ENCODE measurements around the gene FPR3. TPM values are rescaled to one million over a fixed set of nuclear protein-coding genes. Genes with fewer than 3 reads are reported as not detected.
"Not testable (repeated sequence)": the region's sequence is repeated elsewhere in the genome, so short reads cannot be mapped to it uniquely, and the experiment has no call there.

FPR3 gene
- total RNA-seq, 2 experiments from 2014 or later = not detected

DNA sequence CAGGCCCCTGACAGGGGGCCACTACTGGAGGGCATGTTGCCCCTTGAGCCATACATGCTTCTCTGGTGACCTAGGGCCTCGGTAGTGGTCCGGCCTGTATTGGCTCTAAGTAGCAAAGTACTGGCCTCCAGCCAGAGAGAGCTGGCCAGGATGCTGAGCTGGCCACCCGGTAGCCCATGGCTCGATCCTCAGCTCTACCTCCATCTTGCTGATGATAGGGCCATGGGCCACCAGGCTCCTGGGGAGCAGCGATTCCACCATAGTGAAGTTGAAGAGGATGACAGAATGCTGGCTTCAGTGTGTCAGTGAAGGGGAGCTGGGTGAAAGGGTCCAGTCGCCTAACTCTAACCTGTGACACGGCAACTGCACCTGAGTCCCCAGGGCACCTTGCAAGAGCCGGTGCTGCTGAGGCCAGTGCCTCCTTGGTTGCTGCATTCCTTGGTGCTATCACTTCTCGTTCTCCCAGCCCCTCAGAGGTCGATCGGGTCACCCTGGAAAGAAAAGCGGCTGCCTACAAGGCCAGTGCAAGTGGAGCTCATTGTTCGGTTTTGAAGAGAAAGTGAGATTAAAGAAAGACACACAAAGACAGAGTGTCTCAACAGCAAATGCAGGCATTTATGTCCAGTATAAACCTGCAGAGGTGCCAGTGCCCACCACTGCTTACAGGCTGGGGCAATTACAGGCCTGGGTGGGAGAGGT is 5.0 kb downstream of the FPR3 start:
- intact Hi-C loops (cut with DNase I, micrococcal nuclease) = no loop called here
- H3K9me3 Mint-ChIP-seq (ENCODE audit: low read depth) = peaks cover 13% of the 10 kb centered on the region
- no peaks in the 10 kb centered on the region for H3K36me3 Mint-ChIP-seq (ENCODE audit: low read depth)
- no peak for DNase-seq
- ChIA-PET POLR2A (no interaction called here), CTCF (interaction anchor here (1.2 kb wide), 1 partner anchor 22 kb away, joined by 4 read pairs; no protein-coding TSS in a partner anchor)
- no peak overlapping the region for H3K4me3 Mint-ChIP-seq
- H3K27me3 Mint-ChIP-seq = peaks cover 18% of the 10 kb centered on the region
- ATAC-seq = no peak
- no peak overlapping the region for H3K27ac Mint-ChIP-seq
- no peaks in the 10 kb centered on the region for H3K4me1 Mint-ChIP-seq

GRCh38 chr19:51800473-51801244 is 5.7 kb downstream of the FPR3 start:
- Mint-ChIP-seq H3K4me1 (no peaks in the 10 kb centered on the region), H3K9me3 (ENCODE audit: low read depth) (peaks cover 13% of the 10 kb centered on the region), H3K27ac (no peak overlapping the region), H3K36me3 (ENCODE audit: low read depth) (no peaks in the 10 kb centered on the region), H3K4me3 (no peak overlapping the region), H3K27me3 (peaks cover 17% of the 10 kb centered on the region)
- CTCF ChIA-PET = no interaction called here
- DNase-seq = no peak
- intact Hi-C loops (cut with DNase I, micrococcal nuclease) = no loop called here
- POLR2A ChIA-PET = no interaction called here
- no peak for ATAC-seq

- ChIA-PET CTCF (no interaction called here), POLR2A (no interaction called here)
- DNase-seq (no peak), ATAC-seq (no peak)
- no peaks in the 10 kb centered on the region for H3K36me3 Mint-ChIP-seq (ENCODE audit: low read depth)
- no peak overlapping the region for H3K4me3 Mint-ChIP-seq
- H3K4me1 Mint-ChIP-seq = no peaks in the 10 kb centered on the region
- H3K9me3 Mint-ChIP-seq (ENCODE audit: low read depth) = peaks cover 10% of the 10 kb centered on the region
- no peak overlapping the region for H3K27ac Mint-ChIP-seq
- intact Hi-C loops (cut with DNase I, micrococcal nuclease) = no loop called here
- H3K27me3 Mint-ChIP-seq = peaks cover 4% of the 10 kb centered on the region
These were observed 7.8 kb downstream of the FPR3 start for GRCh38 chr19:51802775-51803174.

DNA sequence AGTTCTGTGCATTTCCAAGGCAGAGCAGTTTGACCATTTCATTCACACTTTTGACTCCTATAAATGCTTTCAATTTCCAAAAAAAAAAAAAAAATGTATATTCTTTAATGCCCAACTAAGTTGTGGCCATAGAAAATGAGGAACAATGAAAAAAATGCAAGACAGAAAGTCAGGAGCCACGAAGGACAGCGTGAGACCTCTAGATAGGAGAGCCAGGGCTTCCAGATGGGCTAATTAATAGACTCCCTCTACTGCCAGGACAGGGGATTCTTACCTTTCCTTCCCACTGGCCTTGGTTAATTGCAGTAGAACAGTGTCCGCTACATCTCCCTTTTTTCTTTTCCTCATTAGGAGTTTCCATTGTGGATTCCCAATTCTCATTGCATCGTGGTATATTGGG is 8.6 kb downstream of the FPR3 start:
- no peak for ATAC-seq
- Mint-ChIP-seq H3K27ac (no peak overlapping the region), H3K9me3 (ENCODE audit: low read depth) (peaks cover 10% of the 10 kb centered on the region), H3K36me3 (ENCODE audit: low read depth) (no peaks in the 10 kb centered on the region), H3K4me3 (no peak overlapping the region), H3K27me3 (peaks cover 3% of the 10 kb centered on the region), H3K4me1 (no peaks in the 10 kb centered on the region)
- no peak for DNase-seq
- ChIA-PET POLR2A (no interaction called here), CTCF (no interaction called here)
- intact Hi-C loops (cut with DNase I, micrococcal nuclease) = no loop called here

- Mint-ChIP-seq H3K4me3 (no peak overlapping the region), H3K9me3 (ENCODE audit: low read depth) (peaks cover 10% of the 10 kb centered on the region), H3K27me3 (peaks cover 3% of the 10 kb centered on the region), H3K4me1 (no peaks in the 10 kb centered on the region), H3K27ac (no peak overlapping the region), H3K36me3 (ENCODE audit: low read depth) (no peaks in the 10 kb centered on the region)
- intact Hi-C loops (cut with DNase I, micrococcal nuclease) = no loop called here
- POLR2A ChIA-PET = no interaction called here
- ATAC-seq (no peak), DNase-seq (no peak)
- CTCF ChIA-PET = no interaction called here
These were observed 9.0 kb downstream of the FPR3 start for GRCh38 chr19:51803967-51804366.

DNA sequence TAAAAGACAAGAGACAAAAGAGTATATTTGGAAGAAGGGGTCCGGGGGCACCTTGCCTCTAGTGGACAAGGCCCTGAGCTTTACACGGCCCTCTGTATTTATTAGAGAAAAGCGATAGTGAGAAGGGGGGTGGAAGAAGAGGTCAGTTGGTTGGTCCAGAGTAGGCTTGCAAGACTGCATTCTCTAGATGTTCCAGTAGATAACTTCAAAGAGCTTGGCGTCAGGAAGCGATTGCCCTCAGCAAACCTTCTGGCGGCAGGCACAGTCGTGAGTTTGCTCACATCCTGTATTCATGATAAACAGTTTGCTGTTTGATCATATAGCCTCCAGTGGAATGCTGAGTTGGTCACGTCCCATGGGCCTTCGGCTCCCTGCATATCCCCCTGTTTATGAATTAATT is 9.8 kb downstream of the FPR3 start:
- ATAC-seq; H3K4me1 Mint-ChIP-seq; POLR2A ChIA-PET; CTCF ChIA-PET; H3K27me3 Mint-ChIP-seq; H3K36me3 Mint-ChIP-seq (ENCODE audit: low read depth); intact Hi-C loops (cut with DNase I, micrococcal nuclease); H3K4me3 Mint-ChIP-seq; H3K9me3 Mint-ChIP-seq (ENCODE audit: low read depth); H3K27ac Mint-ChIP-seq; DNase-seq: not testable (repeated sequence)

DNA sequence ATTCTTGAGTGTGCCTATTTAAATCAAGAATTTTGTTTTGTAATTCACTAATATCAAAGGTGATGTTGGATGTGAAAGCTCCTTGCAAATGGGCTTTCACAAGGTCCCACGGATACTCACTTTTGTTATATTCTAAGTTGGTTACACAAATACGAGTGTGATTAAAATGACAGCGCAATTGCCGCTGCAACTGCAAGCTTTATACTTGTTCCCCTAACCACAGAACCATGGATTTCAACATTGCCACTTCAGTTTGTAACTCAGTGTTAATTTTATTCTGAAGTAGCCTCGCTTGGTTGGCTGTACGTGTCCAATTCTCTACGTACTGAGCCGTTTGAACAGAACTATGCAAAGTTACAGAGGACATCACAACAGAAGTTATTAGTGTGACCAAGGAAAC is 10.4 kb downstream of the FPR3 start:
- H3K4me1 Mint-ChIP-seq; H3K4me3 Mint-ChIP-seq; ATAC-seq; DNase-seq; H3K36me3 Mint-ChIP-seq (ENCODE audit: low read depth); H3K27me3 Mint-ChIP-seq; CTCF ChIA-PET; POLR2A ChIA-PET; H3K27ac Mint-ChIP-seq; intact Hi-C loops (cut with DNase I, micrococcal nuclease): not testable (repeated sequence)
- peaks cover 11% of the 10 kb centered on the region for H3K9me3 Mint-ChIP-seq (ENCODE audit: low read depth)

DNA sequence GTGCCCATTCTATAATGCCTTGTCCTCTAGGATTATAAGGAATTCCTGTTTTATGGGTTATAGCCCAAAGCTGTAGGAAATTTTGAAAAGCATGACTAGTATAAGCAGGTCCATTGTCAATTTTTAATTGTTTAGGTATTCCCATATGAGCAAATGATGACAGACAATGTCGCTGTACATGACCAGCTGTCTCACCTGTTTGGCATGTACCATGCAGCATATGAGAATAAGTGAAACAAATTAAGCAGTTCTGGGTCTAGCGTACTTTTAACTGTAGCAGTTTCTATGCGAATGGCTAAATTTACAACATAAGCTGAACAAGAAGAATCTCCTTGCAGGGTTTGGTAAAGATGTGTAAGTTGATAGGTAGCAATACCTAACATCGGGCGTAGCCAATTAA is 11.6 kb downstream of the FPR3 start:
- H3K27me3 Mint-ChIP-seq; POLR2A ChIA-PET; intact Hi-C loops (cut with DNase I, micrococcal nuclease): not testable (repeated sequence)

DNA sequence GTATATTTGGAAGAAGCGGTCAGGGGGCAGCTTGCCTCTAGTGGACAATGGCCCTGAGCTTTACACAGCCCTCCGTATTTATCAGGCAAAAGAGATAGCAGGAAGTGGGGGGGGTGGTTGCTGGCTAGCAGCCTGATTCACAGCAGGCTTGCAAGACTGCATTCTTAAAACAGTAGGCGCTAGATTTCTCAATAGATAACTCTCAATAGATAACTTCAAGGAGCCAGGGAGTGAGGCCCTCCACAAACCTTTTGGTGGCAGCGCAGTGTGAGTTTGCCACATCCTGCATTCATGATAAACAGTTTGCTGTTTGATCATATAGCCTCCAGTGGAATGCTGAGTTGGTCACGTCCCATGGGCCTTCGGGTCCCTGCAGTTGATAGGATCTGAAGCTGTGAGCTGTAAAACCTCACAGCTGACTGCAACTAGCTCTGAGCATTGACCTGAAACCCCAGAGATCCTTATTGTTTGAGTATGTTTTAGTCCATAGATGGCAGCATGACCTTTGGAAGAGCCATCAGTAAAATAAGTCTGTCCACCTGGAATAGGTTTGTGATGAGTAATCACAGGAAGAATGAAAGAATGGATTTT is 12.2 kb downstream of the FPR3 start:
- no peak overlapping the region for H3K4me3 Mint-ChIP-seq
- ChIA-PET POLR2A (no interaction called here), CTCF (no interaction called here)
- DNase-seq (no peak), ATAC-seq (no peak)
- peaks cover 17% of the 10 kb centered on the region for H3K9me3 Mint-ChIP-seq (ENCODE audit: low read depth)
- H3K27ac Mint-ChIP-seq = no peak overlapping the region
- H3K4me1 Mint-ChIP-seq = no peaks in the 10 kb centered on the region
- no peaks in the 10 kb centered on the region for H3K36me3 Mint-ChIP-seq (ENCODE audit: low read depth)
- peaks cover 3% of the 10 kb centered on the region for H3K27me3 Mint-ChIP-seq
- intact Hi-C loops (cut with DNase I, micrococcal nuclease) = no loop called here

More for the DNA sequence above, 11.6 kb downstream of the FPR3 start:
- H3K4me3 Mint-ChIP-seq; H3K4me1 Mint-ChIP-seq; ATAC-seq; H3K36me3 Mint-ChIP-seq (ENCODE audit: low read depth); CTCF ChIA-PET; H3K27ac Mint-ChIP-seq; DNase-seq: not testable (repeated sequence)
- H3K9me3 Mint-ChIP-seq (ENCODE audit: low read depth) = peaks cover 15% of the 10 kb centered on the region

DNA sequence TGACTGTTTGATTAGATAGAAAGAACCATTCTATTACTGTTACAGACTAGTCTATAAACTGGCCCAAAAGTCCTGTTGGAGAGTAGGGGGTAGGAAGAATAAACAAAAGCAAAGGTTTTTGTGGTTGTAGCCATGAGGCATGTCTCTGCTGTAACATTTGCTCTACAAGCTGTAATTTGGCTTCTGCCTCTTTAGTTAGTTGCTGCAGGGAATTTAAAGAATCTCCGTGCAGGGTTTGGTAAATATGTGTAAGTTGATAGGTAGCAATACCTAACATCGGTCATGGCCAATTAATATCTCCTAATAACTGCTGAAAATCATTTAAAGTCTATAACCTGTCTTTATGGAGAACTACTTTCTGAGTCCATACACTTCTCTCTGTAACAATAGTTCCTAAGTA is 13.0 kb downstream of the FPR3 start:
- intact Hi-C loops (cut with DNase I, micrococcal nuclease) = no loop called here
- ATAC-seq = no peak
- ChIA-PET POLR2A (no interaction called here), CTCF (interaction anchor here (0.6 to 0.7 kb wide), 2 partner anchors 151 to 194 kb away, joined by 3 read pairs; no protein-coding TSS in a partner anchor)
- Mint-ChIP-seq H3K4me1 (no peaks in the 10 kb centered on the region), H3K4me3 (no peak overlapping the region), H3K36me3 (ENCODE audit: low read depth) (no peaks in the 10 kb centered on the region), H3K27me3 (peaks cover 3% of the 10 kb centered on the region), H3K27ac (no peak overlapping the region), H3K9me3 (ENCODE audit: low read depth) (peaks cover 17% of the 10 kb centered on the region)
- DNase-seq = no peak

GRCh38 chr19:51808333-51808986 is 13.5 kb downstream of the FPR3 start:
- H3K27me3 Mint-ChIP-seq = no peaks in the 10 kb centered on the region
- no peak for ATAC-seq
- H3K36me3 Mint-ChIP-seq (ENCODE audit: low read depth) = no peaks in the 10 kb centered on the region
- peaks cover 14% of the 10 kb centered on the region for H3K9me3 Mint-ChIP-seq (ENCODE audit: low read depth)
- intact Hi-C loops (cut with DNase I, micrococcal nuclease) = no loop called here
- POLR2A ChIA-PET = no interaction called here
- no peak for DNase-seq
- no peak overlapping the region for H3K27ac Mint-ChIP-seq
- H3K4me1 Mint-ChIP-seq = no peaks in the 10 kb centered on the region
- CTCF ChIA-PET = interaction anchor here (0.6 to 0.7 kb wide), 3 partner anchors 101 to 194 kb away, joined by 3 read pairs; no protein-coding TSS in a partner anchor
- no peak overlapping the region for H3K4me3 Mint-ChIP-seq
